IPS DF 4.7 (cell line): ENCODE results near the gene NBAS.
A peak's percentile ranks its signal among the peaks of the same experiment; 100 is the strongest.
"Not testable (repeated sequence)": the region's sequence is repeated elsewhere in the genome, so short reads cannot be mapped to it uniquely, and the experiment has no call there.

ENCODE experiments used
- DNase-seq: peaks from one replicate; pipeline ENCODE4 v3.0.0-alpha.2; 2013; ENCODE audit warnings: low spot score; ENCODE audit errors: extremely low read depth

The NBAS gene

GRCh38 chr2:15527074-15527739 lies 33.9 kb downstream of the NBAS start:
- peak; percentile 5 for DNase-seq

DNA sequence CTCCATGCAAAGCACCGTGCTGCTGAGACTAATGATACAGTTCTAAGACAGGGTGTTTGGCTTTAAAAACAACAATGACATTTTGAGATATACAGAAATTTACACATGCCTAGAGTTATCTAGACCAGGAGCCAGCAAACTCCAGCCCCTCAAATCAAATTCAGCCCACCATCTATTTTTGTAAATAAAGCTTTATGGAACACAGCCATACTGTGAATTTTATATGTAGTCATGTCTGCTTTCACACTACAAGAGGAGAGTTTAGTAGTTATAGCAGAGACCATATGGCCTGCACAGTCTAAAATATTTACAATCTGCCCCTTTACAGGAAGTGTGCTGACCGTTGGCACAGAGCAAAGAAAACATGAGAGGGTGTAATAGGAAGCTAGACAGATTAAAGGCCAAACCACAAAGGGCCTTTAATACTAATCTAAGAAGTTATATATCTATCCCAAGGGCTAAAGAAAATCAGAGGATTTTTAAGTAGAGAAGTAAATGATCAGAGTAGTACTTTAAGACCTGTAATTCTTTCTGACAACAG lies 39.4 kb downstream of the NBAS start:
- no peak for DNase-seq

DNA sequence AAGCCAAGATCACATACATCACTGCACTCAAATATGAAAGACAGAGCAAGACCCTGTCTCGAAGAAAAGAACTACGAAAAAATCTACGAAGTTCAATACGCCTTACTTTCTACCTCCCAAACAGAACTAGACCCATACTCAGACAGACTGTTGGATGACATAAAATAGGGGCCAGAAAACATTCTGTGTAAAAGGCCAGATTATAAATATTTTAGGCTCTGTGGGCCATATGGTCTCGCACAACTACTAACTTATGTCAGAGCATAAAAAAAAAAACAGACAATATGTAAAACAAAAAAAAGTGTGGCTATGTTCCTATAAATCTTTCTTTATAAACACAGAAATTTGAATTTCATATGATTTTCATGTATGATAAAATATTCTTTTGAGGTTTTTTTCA lies 40.8 kb downstream of the NBAS start:
- no peak for DNase-seq

DNA sequence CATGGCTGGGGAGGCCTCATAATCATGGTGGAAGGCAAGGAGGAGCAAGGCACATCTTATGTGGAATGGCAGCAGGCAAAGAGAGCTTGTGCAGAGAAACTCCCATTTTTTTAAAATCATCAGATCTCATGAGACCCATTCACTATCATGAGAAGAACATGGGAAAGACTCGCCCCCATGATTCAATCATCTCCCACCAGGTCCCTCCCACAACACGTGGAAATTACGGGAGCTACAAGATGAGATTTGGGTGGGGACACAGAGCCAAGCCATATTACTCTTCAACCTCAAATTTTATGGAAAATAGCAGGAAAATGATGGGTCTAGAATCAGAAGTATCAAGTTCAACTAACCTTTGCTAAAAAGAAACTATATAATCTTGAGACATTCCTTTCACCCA lies 42.4 kb downstream of the NBAS start:
- DNase-seq, result not testable (repeated sequence)

- DNase-seq, result no peak
These were observed 43.3 kb downstream of the NBAS start for GRCh38 chr2:15517793-15518192.

DNA sequence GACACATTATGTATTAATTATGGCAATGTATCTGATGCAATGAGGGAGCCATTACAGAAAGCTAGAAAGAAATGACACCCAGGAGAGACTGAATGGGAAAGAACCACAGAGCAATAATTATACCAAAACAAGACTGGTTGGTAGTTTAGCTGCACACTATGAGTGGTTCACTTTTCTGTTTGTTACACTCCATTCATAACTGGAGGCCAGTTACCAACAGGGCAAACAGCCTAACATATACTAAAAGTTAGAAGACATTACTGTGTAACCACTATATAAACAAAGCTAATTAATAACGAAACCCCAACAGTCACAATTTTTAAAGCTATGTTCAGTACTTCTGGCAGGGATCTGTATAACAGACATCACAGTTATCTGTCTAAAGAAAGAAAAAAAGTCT lies 49.4 kb downstream of the NBAS start:
- no peak for DNase-seq

GRCh38 chr2:15510552-15510951 lies 50.6 kb downstream of the NBAS start:
- no peak for DNase-seq

DNA sequence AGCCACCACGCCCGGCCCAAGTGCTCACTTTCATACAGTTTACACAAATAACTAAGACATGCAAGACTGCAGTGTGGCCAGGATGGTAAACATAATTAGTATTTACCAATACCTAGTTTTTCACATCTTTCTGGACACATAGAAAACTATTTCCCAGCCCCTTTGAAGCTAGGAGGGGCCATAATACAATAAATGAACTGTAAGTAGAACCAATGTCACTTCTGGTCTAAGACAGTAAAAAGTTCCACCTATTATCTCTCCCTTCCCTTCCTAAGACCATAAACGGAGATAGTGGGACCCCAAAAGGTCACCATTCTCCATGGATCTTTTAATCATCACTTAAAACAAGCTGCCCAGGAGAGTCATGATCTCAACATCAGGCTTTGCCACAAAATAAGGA lies 51.0 kb downstream of the NBAS start:
- no peak for DNase-seq

- DNase-seq, result no peak
These were observed 53.4 kb downstream of the NBAS start for GRCh38 chr2:15507697-15508096.

- no peak for DNase-seq
These were observed 54.1 kb downstream of the NBAS start for GRCh38 chr2:15507061-15507460.

- DNase-seq, result no peak
These were observed 54.8 kb downstream of the NBAS start for GRCh38 chr2:15506229-15506819.

GRCh38 chr2:15504882-15505663 lies 56.1 kb downstream of the NBAS start:
- no peak for DNase-seq

GRCh38 chr2:15499251-15499650 lies 61.9 kb downstream of the NBAS start:
- not testable (repeated sequence) for DNase-seq

GRCh38 chr2:15498554-15498953 lies 62.6 kb downstream of the NBAS start:
- no peak for DNase-seq

GRCh38 chr2:15494877-15495276 lies 66.3 kb downstream of the NBAS start:
- DNase-seq, result no peak

- DNase-seq, result no peak
These were observed 68.3 kb downstream of the NBAS start for GRCh38 chr2:15492773-15493325.

DNA sequence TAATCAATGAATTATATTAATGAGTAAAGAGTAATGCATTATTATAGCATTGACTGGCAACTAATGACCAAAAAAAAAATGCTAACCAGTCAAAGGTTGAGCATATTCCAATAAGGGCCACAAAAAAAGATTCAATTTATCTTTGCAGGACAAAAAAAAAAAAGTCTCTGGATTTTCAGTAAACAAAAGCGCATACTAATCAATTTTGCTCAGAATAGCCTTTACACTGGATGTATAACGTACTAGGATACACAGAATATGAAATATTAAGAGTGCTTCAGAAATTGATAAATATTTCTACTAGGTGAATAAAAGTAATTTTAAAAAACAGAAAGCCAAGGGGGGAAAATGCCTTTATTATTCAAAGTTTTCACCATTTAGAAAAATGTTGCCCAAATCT lies 74.4 kb downstream of the NBAS start:
- no peak for DNase-seq

DNA sequence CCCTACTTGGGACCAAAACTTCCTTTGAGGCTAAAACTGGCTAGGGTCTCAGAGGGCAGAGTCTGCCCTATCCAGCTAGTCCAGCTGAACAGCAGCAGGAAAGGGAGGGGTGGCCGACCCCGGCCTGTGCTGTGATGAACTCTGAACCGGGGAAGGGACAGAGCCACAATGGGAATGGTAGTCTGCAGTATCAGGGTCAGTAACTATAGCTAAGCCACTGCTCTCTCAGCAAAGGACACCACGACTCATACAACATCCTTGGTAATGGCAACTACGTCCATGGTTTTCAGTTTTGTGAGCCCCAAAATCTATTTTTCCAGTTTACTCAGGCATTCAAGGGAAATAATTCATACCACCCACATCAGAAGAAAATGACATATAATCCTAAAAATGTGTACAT lies 75.2 kb downstream of the NBAS start:
- no peak for DNase-seq

- no peak for DNase-seq
These were observed 80.1 kb downstream of the NBAS start for GRCh38 chr2:15481000-15481399.

DNA sequence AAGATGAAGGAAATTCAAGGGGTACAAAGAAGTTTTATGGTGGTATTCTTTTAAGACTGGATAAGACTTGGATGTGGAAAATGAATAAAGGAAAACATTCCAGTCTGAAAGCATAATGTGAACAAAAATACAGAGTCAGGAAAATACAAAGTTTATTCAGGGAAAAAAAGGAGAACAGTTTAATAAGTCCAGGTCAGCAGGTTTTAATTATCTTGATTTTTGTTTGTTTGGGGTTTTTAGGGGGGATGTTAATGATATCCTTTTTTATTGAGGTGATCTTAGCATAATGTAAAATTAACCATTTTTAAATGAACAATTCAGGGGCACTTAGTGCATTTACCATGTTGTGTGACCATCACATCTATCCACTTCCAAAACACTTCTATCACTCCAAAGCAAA lies 80.6 kb downstream of the NBAS start:
- no peak for DNase-seq

- DNase-seq, result no peak
These were observed 88.3 kb downstream of the NBAS start for GRCh38 chr2:15472876-15473275.

- no peak for DNase-seq
These were observed 89.0 kb downstream of the NBAS start for GRCh38 chr2:15472133-15472532.
